CD4-positive, CD25-positive, alpha-beta regulatory T cell (primary cell): Measurements from ENCODE around the gene OR2V2. TPM values are rescaled to one million over a fixed set of nuclear protein-coding genes. Genes with fewer than 3 reads are reported as not detected.
A peak's percentile ranks its signal among the peaks of the same experiment; 100 is the strongest.

ENCODE experiments used
- ATAC-seq, 2 donors: fragments of 150-1000 bp; cut with Tn5 transposase; one replicate each; pipeline ENCODE4 v1.10.0; 2021; ENCODE audit warnings: low read depth in 2 of 2, moderate number of reproducible peaks in 2 of 2, moderate library complexity in 1 of 2
- DNase-seq, 3 donors: peaks; one replicate each; pipeline versions ENCODE4 v3.0.0 to v3.0.0-alpha.2; 2012 to 2022; ENCODE audit warnings: mixed read lengths in 1 of 3
- H3K27ac ChIP-seq: one replicate; pipeline ENCODE4 v1.7.0; 2013; ENCODE audit warnings: mild to moderate bottlenecking, low read length; ENCODE audit not compliant: insufficient read depth, poor library complexity, severe bottlenecking
- H3K27me3 ChIP-seq: one replicate; pipeline ENCODE4 v1.7.0; 2013; ENCODE audit warnings: low read length; ENCODE audit not compliant: control insufficient read depth, insufficient read depth
- H3K36me3 ChIP-seq: one replicate; pipeline ENCODE4 v1.7.0; 2013; ENCODE audit warnings: mild to moderate bottlenecking, low read length, moderate library complexity; ENCODE audit not compliant: control insufficient read depth, insufficient read depth
- H3K4me1 ChIP-seq: 2 replicates; pipeline ENCODE4 v1.7.0; 2013; ENCODE audit warnings: mild to moderate bottlenecking, low read length; ENCODE audit not compliant: insufficient read depth, control insufficient read depth, poor library complexity, severe bottlenecking
- H3K4me3 ChIP-seq: one replicate; pipeline ENCODE4 v1.7.0; 2013; ENCODE audit warnings: low read depth, mild to moderate bottlenecking, low read length, moderate library complexity
- H3K9me3 ChIP-seq, 2 experiments: 1 replicate in 1 of 2; 2 replicates in 1 of 2; pipeline ENCODE4 v1.7.0; 2013; ENCODE audit warnings: low read length in 2 of 2, mild to moderate bottlenecking in 1 of 2, moderate library complexity in 1 of 2; ENCODE audit not compliant: control insufficient read depth in 2 of 2
- H3K27ac Mint-ChIP-seq, 3 donors: one replicate each; pipeline ENCODE4 v1.8.0; 2020 to 2022; ENCODE audit warnings: mild to moderate bottlenecking in 3 of 3, mixed read lengths in 3 of 3, moderate library complexity in 2 of 3
- H3K27me3 Mint-ChIP-seq: one replicate; pipeline ENCODE4 v1.8.0; 2022; ENCODE audit warnings: mild to moderate bottlenecking, mixed read lengths
- H3K36me3 Mint-ChIP-seq: one replicate; pipeline ENCODE4 v1.8.0; 2020; ENCODE audit warnings: mixed read lengths
- H3K4me1 Mint-ChIP-seq, 4 donors: one replicate each; pipeline ENCODE4 v1.8.0; 2020 to 2022; ENCODE audit warnings: mixed read lengths in 4 of 4, mild to moderate bottlenecking in 1 of 4
- H3K4me3 Mint-ChIP-seq, 4 donors: one replicate each; pipeline ENCODE4 v1.8.0; 2020 to 2022; ENCODE audit warnings: mild to moderate bottlenecking in 4 of 4, mixed read lengths in 4 of 4, moderate library complexity in 3 of 4
- H3K9me3 Mint-ChIP-seq, 7 donors: one replicate each; pipeline ENCODE4 v1.8.0; 2020 to 2022; ENCODE audit warnings: mixed read lengths in 7 of 7, mild to moderate bottlenecking in 3 of 7, moderate library complexity in 2 of 7
- polyA plus RNA-seq, 4 donors: library from polyadenylated mRNA; unstranded; fragments of 300-500 nt; fragmentation: Illumina TruSeq; gene quantifications; one replicate each; pipeline ENCODE4 v1.2.3, GENCODE V29; 2021
- total RNA-seq: library from RNA; stranded (reverse); gene quantifications from one replicate; pipeline ENCODE4 v1.2.3, GENCODE V29; 2022

The OR2V2 gene
- total and polyA plus RNA-seq, 5 donors from 2014 or later = not detected

GRCh38 chr5:181204826-181205760, 57.7 kb downstream of the OR2V2 start, which contains the start of gene TRIM7:
Gene TRIM7 (minus strand): TSS chr5:181205196. CDS start chr5:181205110, 86 bp downstream.
- Histone ChIP-seq H3K4me1 (peaks cover 41% of the 10 kb centered on the region), H3K27ac (no peak within 1 kb of the TSS), H3K27me3 (peaks cover 8% of the 10 kb centered on the region), H3K36me3 (no peaks in the 10 kb centered on the region), H3K9me3 (no peaks in the 10 kb centered on the region), H3K4me3 (peak within 1 kb of the TSS; percentile 81)
- peaks cover 0 to 9% (median 3%) of the 10 kb centered on the region in 7 donors for H3K9me3 Mint-ChIP-seq
- peaks cover 7% of the 10 kb centered on the region for H3K36me3 Mint-ChIP-seq
- DNase-seq (peak in 1 of 3 donors; percentile 25), ATAC-seq (no peak)
- H3K27ac Mint-ChIP-seq = peak within 1 kb of the TSS; percentile 93 to 98 (median 97)
- peaks cover 60% of the 10 kb centered on the region for H3K27me3 Mint-ChIP-seq
- peak within 1 kb of the TSS; percentile 89 to 94 (median 92) for H3K4me3 Mint-ChIP-seq
- peaks cover 14 to 38% (median 27%) of the 10 kb centered on the region in 4 donors for H3K4me1 Mint-ChIP-seq

GRCh38 chr5:181205761-181206649, 58.6 kb downstream of the OR2V2 start:
- Mint-ChIP-seq H3K27me3 (peaks cover 59% of the 10 kb centered on the region), H3K36me3 (peaks cover 7% of the 10 kb centered on the region), H3K9me3 (peaks cover 0 to 9% (median 3%) of the 10 kb centered on the region in 7 donors), H3K4me3 (peak overlapping the region; percentile 88 to 93 (median 90)), H3K4me1 (peaks cover 14 to 41% (median 28%) of the 10 kb centered on the region in 4 donors), H3K27ac (peak overlapping the region; percentile 93 to 98 (median 97))
- no peaks in the 10 kb centered on the region for H3K36me3 ChIP-seq
- ATAC-seq (no peak), DNase-seq (peak in 1 of 3 donors; percentile 27)
- H3K27me3 ChIP-seq = peaks cover 8% of the 10 kb centered on the region
- H3K4me1 ChIP-seq = peaks cover 41% of the 10 kb centered on the region
- peak overlapping the region; percentile 81 for H3K4me3 ChIP-seq
- H3K27ac ChIP-seq = no peak overlapping the region
- H3K9me3 ChIP-seq = no peaks in the 10 kb centered on the region

- ATAC-seq = peak; percentile 48 to 55
- Mint-ChIP-seq H3K27ac (peak overlapping the region; percentile 93 to 98 (median 97)), H3K36me3 (peaks cover 7% of the 10 kb centered on the region), H3K9me3 (peaks cover 0 to 9% (median 3%) of the 10 kb centered on the region in 7 donors), H3K27me3 (peaks cover 52% of the 10 kb centered on the region), H3K4me3 (peak overlapping the region; percentile 88 to 93 (median 90)), H3K4me1 (peaks cover 14 to 41% (median 29%) of the 10 kb centered on the region in 4 donors)
- H3K4me1 ChIP-seq = peaks cover 41% of the 10 kb centered on the region
- peaks cover 8% of the 10 kb centered on the region for H3K27me3 ChIP-seq
- peak overlapping the region; percentile 76 for H3K4me3 ChIP-seq
- H3K27ac ChIP-seq = peak overlapping the region; percentile 64
- H3K9me3 ChIP-seq = no peaks in the 10 kb centered on the region
- DNase-seq = peak; percentile 56 to 78 (median 72)
- no peaks in the 10 kb centered on the region for H3K36me3 ChIP-seq
These were observed 60.0 kb downstream of the OR2V2 start for GRCh38 chr5:181207214-181207959.

DNA sequence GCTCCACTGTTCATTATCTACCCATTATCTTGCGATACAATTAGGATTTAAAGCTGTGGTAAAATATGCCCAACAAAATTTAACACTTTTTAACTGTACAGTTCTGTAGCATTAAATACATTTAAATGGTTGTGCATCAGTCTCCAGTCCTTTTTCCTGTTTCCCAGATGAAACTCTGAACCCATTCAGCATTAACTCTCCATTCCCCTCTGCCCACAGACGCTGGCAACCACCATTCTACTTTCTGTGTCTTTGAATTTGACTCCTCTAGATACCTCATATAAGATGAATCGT, 60.5 kb downstream of the OR2V2 start:
- Histone ChIP-seq H3K4me1 (peaks cover 41% of the 10 kb centered on the region), H3K36me3 (no peaks in the 10 kb centered on the region), H3K27me3 (peaks cover 8% of the 10 kb centered on the region), H3K9me3 (no peaks in the 10 kb centered on the region), H3K4me3 (peak overlapping the region; percentile 76), H3K27ac (peak overlapping the region; percentile 64)
- H3K4me1 Mint-ChIP-seq = peaks cover 14 to 42% (median 29%) of the 10 kb centered on the region in 4 donors
- H3K9me3 Mint-ChIP-seq = peaks cover 0 to 9% (median 3%) of the 10 kb centered on the region in 7 donors
- DNase-seq = no peak
- H3K36me3 Mint-ChIP-seq = peaks cover 7% of the 10 kb centered on the region
- H3K27ac Mint-ChIP-seq = peak overlapping the region; percentile 93 to 98 (median 97)
- H3K27me3 Mint-ChIP-seq = peaks cover 47% of the 10 kb centered on the region
- peak overlapping the region; percentile 88 to 93 (median 90) for H3K4me3 Mint-ChIP-seq
- no peak for ATAC-seq

Other genes with a start within 250 kb of the OR2V2 start
- gene BTNL8, start 248.4 kb upstream of the OR2V2 start, total RNA-seq = not detected
- under 1 TPM in 2 of 4 donors, not detected in 2; 0.16 to 0.33 TPM for gene BTNL8, start 248.4 kb upstream of the OR2V2 start, polyA plus RNA-seq
- gene BTNL3, start 158.7 kb upstream of the OR2V2 start, total RNA-seq = not detected
- not detected for gene BTNL3, start 158.7 kb upstream of the OR2V2 start, polyA plus RNA-seq
- not detected for gene BTNL9, start 107.3 kb upstream of the OR2V2 start, total RNA-seq
- gene BTNL9, start 107.3 kb upstream of the OR2V2 start, polyA plus RNA-seq = not detected
- not detected for gene OR2V1, start 16.4 kb upstream of the OR2V2 start, total RNA-seq
- gene OR2V1, start 16.4 kb upstream of the OR2V2 start, polyA plus RNA-seq = not detected
- 0.72 TPM for gene TRIM7, start 57.6 kb downstream of the OR2V2 start, total RNA-seq
- gene TRIM7, start 57.6 kb downstream of the OR2V2 start, polyA plus RNA-seq = under 1 TPM in 2 of 4 donors, not detected in 2; 0.16 to 0.47 TPM
- gene TRIM41, start 75.7 kb downstream of the OR2V2 start, total RNA-seq = 40.8 TPM
- 1 to 10 TPM in 2 of 4 donors, under 1 TPM in 2; 0.67 to 1.6 (median 0.87) TPM for gene TRIM41, start 75.7 kb downstream of the OR2V2 start, polyA plus RNA-seq
- 1,838 TPM for gene RACK1, start 96.3 kb downstream of the OR2V2 start, total RNA-seq
- gene RACK1, start 96.3 kb downstream of the OR2V2 start, polyA plus RNA-seq = 1,000 to 10,000 TPM; 2,227 to 2,760 (median 2,470) TPM
- gene TRIM52, start 113.6 kb downstream of the OR2V2 start, total RNA-seq = 40.3 TPM
- gene TRIM52, start 113.6 kb downstream of the OR2V2 start, polyA plus RNA-seq = 10 to 100 TPM; 28.0 to 39.9 (median 35.0) TPM
- not detected for gene OR4F3, start 219.7 kb downstream of the OR2V2 start, total RNA-seq
- not detected for gene OR4F3, start 219.7 kb downstream of the OR2V2 start, polyA plus RNA-seq